ENCODE measurements around the gene IL16.

Gene IL16

DNA sequence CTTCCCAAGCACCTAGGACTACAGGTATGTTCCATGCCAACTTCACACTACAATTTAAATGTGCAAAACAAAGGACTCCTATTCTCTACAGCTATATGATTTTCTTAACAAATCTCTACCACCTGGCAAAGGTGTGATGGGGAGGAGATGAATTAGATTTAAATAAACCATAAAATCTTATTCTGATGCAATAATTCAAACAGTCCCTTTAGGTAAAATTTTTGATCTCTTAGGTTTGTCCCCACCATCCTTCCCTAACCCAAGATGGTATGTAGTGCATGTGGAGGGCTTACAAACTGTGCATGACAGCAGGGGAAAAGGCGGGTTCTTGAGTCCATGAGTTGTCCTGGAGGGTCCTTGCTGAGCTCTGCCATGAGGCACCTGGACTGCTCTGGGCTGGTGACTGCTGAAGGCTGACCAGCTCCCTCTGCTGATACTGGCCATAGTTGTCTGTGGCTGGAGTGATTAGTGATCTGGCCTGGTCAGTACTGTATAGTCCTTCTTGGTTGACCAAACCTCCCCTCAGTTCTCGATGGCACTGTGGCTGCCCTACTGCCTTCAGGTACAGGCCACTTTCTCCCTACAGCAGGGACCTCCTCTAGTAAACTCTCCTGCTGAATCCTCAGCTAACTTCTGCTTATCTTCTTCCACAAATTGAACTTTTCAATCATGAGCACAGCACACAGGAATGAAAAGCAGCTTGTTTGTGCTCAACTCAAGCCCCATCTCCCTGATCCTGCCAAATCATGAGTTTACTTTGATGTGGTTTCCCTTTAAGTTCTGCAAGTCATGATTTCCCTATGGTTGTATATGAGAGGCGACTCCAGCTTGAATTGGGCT, 32.5 kb upstream of the IL16 start:
- H3K27me3 ChIP-seq = no peaks in the 10 kb centered on the region
- no peaks in the 10 kb centered on the region for H3K36me3 ChIP-seq
- no peaks in the 10 kb centered on the region for H3K9me3 ChIP-seq
- TF ChIP-seq, protein P1, sequence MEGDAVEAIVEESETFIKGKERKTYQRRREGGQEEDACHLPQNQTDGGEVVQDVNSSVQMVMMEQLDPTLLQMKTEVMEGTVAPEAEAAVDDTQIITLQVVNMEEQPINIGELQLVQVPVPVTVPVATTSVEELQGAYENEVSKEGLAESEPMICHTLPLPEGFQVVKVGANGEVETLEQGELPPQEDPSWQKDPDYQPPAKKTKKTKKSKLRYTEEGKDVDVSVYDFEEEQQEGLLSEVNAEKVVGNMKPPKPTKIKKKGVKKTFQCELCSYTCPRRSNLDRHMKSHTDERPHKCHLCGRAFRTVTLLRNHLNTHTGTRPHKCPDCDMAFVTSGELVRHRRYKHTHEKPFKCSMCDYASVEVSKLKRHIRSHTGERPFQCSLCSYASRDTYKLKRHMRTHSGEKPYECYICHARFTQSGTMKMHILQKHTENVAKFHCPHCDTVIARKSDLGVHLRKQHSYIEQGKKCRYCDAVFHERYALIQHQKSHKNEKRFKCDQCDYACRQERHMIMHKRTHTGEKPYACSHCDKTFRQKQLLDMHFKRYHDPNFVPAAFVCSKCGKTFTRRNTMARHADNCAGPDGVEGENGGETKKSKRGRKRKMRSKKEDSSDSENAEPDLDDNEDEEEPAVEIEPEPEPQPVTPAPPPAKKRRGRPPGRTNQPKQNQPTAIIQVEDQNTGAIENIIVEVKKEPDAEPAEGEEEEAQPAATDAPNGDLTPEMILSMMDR (IDR thresholded peaks at IDR 0.05; ENCODE audit: low read depth, low read length) = no peak
- DNase-seq = no peak
- H3K4me3 ChIP-seq (ENCODE audit: low read depth, low read length) = no peak overlapping the region
- H3K4me1 ChIP-seq = no peaks in the 10 kb centered on the region

- no peak for DNase-seq
- H3K27me3 ChIP-seq = no peaks in the 10 kb centered on the region
- H3K9me3 ChIP-seq = no peaks in the 10 kb centered on the region
- TF ChIP-seq, protein P1 (IDR thresholded peaks at IDR 0.05; ENCODE audit: low read depth, low read length) = no peak
- no peaks in the 10 kb centered on the region for H3K36me3 ChIP-seq
- no peak overlapping the region for H3K4me3 ChIP-seq (ENCODE audit: low read depth, low read length)
- no peaks in the 10 kb centered on the region for H3K4me1 ChIP-seq
Observed at GRCh38 chr15:81165535-81165934, 31.1 kb upstream of the IL16 start.

DNA sequence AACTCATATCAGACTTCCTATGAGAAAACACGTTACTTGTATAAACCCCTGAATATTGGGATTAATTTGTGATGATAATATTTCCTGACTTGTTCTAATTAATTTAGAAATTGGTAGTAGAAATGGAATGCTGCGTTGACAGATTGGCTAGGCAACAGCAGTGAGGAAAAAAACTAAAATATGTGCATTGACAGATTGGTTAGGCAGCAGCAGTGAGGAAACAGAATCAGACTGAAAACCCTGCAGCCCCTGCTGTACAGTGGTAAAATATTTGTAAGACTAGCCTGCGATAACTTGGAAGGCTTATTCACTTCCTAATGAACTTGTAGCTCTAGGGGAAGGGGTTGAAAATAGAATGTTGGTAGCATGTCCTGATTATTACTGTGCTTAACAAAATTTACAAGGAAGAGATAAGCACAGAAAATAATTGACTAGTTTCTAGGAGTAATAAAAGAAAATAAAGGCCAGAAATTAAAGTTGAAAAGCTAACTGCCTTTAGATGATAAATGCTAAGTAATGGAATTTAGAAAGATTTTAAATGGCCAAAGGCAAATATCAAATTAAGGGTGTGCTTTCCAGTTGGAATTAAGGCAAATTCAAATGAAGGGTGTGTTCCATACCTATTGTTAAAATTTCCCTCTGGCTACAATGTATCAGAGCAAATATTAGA, 29.9 kb upstream of the IL16 start:
- H3K4me1 ChIP-seq = no peaks in the 10 kb centered on the region
- no peak for DNase-seq
- no peaks in the 10 kb centered on the region for H3K36me3 ChIP-seq
- no peaks in the 10 kb centered on the region for H3K27me3 ChIP-seq
- TF ChIP-seq, protein P1 (IDR thresholded peaks at IDR 0.05; ENCODE audit: low read depth, low read length) = no peak
- H3K4me3 ChIP-seq (ENCODE audit: low read depth, low read length) = no peak overlapping the region
- H3K9me3 ChIP-seq = no peaks in the 10 kb centered on the region

DNA sequence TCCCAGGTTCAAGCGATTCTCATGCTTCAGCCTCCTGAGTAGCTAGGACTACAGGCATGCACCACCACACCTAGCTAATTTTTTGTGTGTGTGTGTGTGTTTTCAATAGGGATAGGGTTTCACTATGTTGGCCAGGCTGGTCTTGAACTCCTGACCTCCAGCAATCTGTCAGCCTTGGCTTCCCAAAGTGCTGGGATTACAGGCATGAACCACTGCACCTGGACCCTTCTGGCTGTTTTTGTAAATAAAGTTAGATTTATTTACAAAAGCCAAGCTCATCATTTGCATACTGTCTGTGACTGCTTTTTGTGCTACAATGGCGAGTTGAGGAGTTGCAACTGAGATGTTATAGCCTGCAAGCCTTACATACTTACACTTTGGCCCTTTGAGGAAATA, 28.6 kb upstream of the IL16 start:
- TF ChIP-seq, protein P1 (IDR thresholded peaks at IDR 0.05; ENCODE audit: low read depth, low read length) = no peak
- no peak for DNase-seq
- Histone ChIP-seq H3K4me3 (ENCODE audit: low read depth, low read length) (no peak overlapping the region), H3K36me3 (no peaks in the 10 kb centered on the region), H3K4me1 (no peaks in the 10 kb centered on the region), H3K9me3 (no peaks in the 10 kb centered on the region), H3K27me3 (no peaks in the 10 kb centered on the region)

- Histone ChIP-seq H3K9me3 (no peaks in the 10 kb centered on the region), H3K36me3 (no peaks in the 10 kb centered on the region), H3K4me3 (ENCODE audit: low read depth, low read length) (no peak overlapping the region), H3K27me3 (no peaks in the 10 kb centered on the region), H3K4me1 (no peaks in the 10 kb centered on the region)
- TF ChIP-seq, protein P1 (IDR thresholded peaks at IDR 0.05; ENCODE audit: low read depth, low read length) = no peak
- DNase-seq = no peak
Observed at GRCh38 chr15:81168644-81169043, 28.0 kb upstream of the IL16 start.

- H3K27me3 ChIP-seq = no peaks in the 10 kb centered on the region
- no peaks in the 10 kb centered on the region; the same call in 1 of the 2 replicates for H3K36me3 ChIP-seq
- H3K4me3 ChIP-seq (ENCODE audit: low read depth, low read length) = no peak overlapping the region
- H3K9me3 ChIP-seq = no peaks in the 10 kb centered on the region
- TF ChIP-seq, protein P1 (IDR thresholded peaks at IDR 0.05; ENCODE audit: low read depth, low read length) = no peak
- DNase-seq = no peak
- no peaks in the 10 kb centered on the region for H3K4me1 ChIP-seq
Observed at GRCh38 chr15:81170511-81170910, 26.2 kb upstream of the IL16 start.
